ENCODE data around the gene RELN. TPM values are rescaled to one million over a fixed set of nuclear protein-coding genes. Genes with fewer than 3 reads are reported as not detected.
"Not testable (repeated sequence)": the region's sequence is repeated elsewhere in the genome, so short reads cannot be mapped to it uniquely, and the experiment has no call there.

The RELN gene
- total RNA-seq, 2 experiments from 2014 or later = not detected

GRCh38 chr7:103912891-103913605 is 76.4 kb downstream of the RELN start:
- no peaks in the 10 kb centered on the region for H3K9me3 ChIP-seq (ENCODE audit: control insufficient read depth in 1 of 2, insufficient read depth in 1 of 2, low read length in 2 of 2)
- intact Hi-C loops (cut with DNase I, micrococcal nuclease) = no loop called here
- H3K27me3 Mint-ChIP-seq = peaks cover 8% of the 10 kb centered on the region

GRCh38 chr7:103911015-103911414 is 78.4 kb downstream of the RELN start:
- H3K9me3 Mint-ChIP-seq; H3K9me3 ChIP-seq (ENCODE audit: control insufficient read depth in 1 of 2, insufficient read depth in 1 of 2, low read length in 2 of 2); H3K36me3 ChIP-seq (ENCODE audit: insufficient read depth, low read length); H3K27ac Mint-ChIP-seq; H3K4me3 Mint-ChIP-seq; H3K27me3 Mint-ChIP-seq; H3K27me3 ChIP-seq (ENCODE audit: control insufficient read depth in 1 of 2, insufficient read depth in 2 of 2, low read length in 2 of 2); POLR2A ChIA-PET; DNase-seq; H3K27ac ChIP-seq (ENCODE audit: low read depth in 1 of 2, low read length in 2 of 2); intact Hi-C loops (cut with DNase I, micrococcal nuclease); H3K36me3 Mint-ChIP-seq (ENCODE audit: low read depth); CTCF ChIA-PET; H3K4me3 ChIP-seq (ENCODE audit: low read length); H3K4me1 ChIP-seq (ENCODE audit: insufficient read depth, low read length); H3K4me1 Mint-ChIP-seq (ENCODE audit: low read depth); ATAC-seq (ENCODE audit: poor library complexity): not testable (repeated sequence)

More at GRCh38 chr7:103912891-103913605, 76.4 kb downstream of the RELN start:
- Mint-ChIP-seq H3K27ac (no peak overlapping the region), H3K4me3 (no peak overlapping the region), H3K9me3 (no peaks in the 10 kb centered on the region), H3K4me1 (ENCODE audit: low read depth) (no peaks in the 10 kb centered on the region), H3K36me3 (ENCODE audit: low read depth) (no peaks in the 10 kb centered on the region)
- DNase-seq (no peak), ATAC-seq (ENCODE audit: poor library complexity) (no peak)
- CTCF ChIA-PET = interaction anchor here (1.1 kb wide), 1 partner anchor 8 kb away, joined by 4 read pairs; no protein-coding TSS in a partner anchor
- no peaks in the 10 kb centered on the region for H3K36me3 ChIP-seq (ENCODE audit: insufficient read depth, low read length)
- no peak overlapping the region for H3K4me3 ChIP-seq (ENCODE audit: low read length)
- H3K4me1 ChIP-seq (ENCODE audit: insufficient read depth, low read length) = no peaks in the 10 kb centered on the region
- H3K27ac ChIP-seq (ENCODE audit: low read depth in 1 of 2, low read length in 2 of 2) = no peak overlapping the region
- no peak for TF ChIP-seq CTCF (IDR thresholded peaks at IDR 0.05)
- H3K27me3 ChIP-seq (ENCODE audit: control insufficient read depth in 1 of 2, insufficient read depth in 2 of 2, low read length in 2 of 2) = no peaks in the 10 kb centered on the region
- POLR2A ChIA-PET = no interaction called here

GRCh38 chr7:103905997-103906396 is 83.5 kb downstream of the RELN start:
- DNase-seq (no peak), ATAC-seq (ENCODE audit: poor library complexity) (no peak)
- Histone ChIP-seq H3K9me3 (ENCODE audit: control insufficient read depth in 1 of 2, insufficient read depth in 1 of 2, low read length in 2 of 2) (no peaks in the 10 kb centered on the region), H3K4me1 (ENCODE audit: insufficient read depth, low read length) (no peaks in the 10 kb centered on the region), H3K4me3 (ENCODE audit: low read length) (no peak overlapping the region), H3K27ac (ENCODE audit: low read depth in 1 of 2, low read length in 2 of 2) (no peak overlapping the region), H3K36me3 (ENCODE audit: insufficient read depth, low read length) (no peaks in the 10 kb centered on the region), H3K27me3 (ENCODE audit: control insufficient read depth in 1 of 2, insufficient read depth in 2 of 2, low read length in 2 of 2) (peaks cover 3 to 10% of the 10 kb centered on the region in 2 experiments)
- no peak for TF ChIP-seq CTCF (IDR thresholded peaks at IDR 0.05)
- Mint-ChIP-seq H3K27me3 (no peaks in the 10 kb centered on the region), H3K27ac (no peak overlapping the region), H3K4me3 (no peak overlapping the region), H3K9me3 (no peaks in the 10 kb centered on the region), H3K36me3 (ENCODE audit: low read depth) (no peaks in the 10 kb centered on the region), H3K4me1 (ENCODE audit: low read depth) (no peaks in the 10 kb centered on the region)
- CTCF ChIA-PET = no interaction called here
- intact Hi-C loops (cut with DNase I, micrococcal nuclease) = no loop called here
- POLR2A ChIA-PET = no interaction called here

- intact Hi-C loops (cut with DNase I, micrococcal nuclease) = no loop called here
- TF ChIP-seq CTCF (IDR thresholded peaks at IDR 0.05) = no peak
These were observed 86.5 kb downstream of the RELN start for GRCh38 chr7:103902917-103903316.

GRCh38 chr7:103896826-103897225 is 92.6 kb downstream of the RELN start:
- H3K27ac Mint-ChIP-seq; H3K36me3 ChIP-seq (ENCODE audit: insufficient read depth, low read length); H3K27me3 Mint-ChIP-seq; H3K9me3 ChIP-seq (ENCODE audit: control insufficient read depth in 1 of 2, insufficient read depth in 1 of 2, low read length in 2 of 2); ATAC-seq (ENCODE audit: poor library complexity); DNase-seq; H3K27me3 ChIP-seq (ENCODE audit: control insufficient read depth in 1 of 2, insufficient read depth in 2 of 2, low read length in 2 of 2); H3K4me1 ChIP-seq (ENCODE audit: insufficient read depth, low read length); H3K36me3 Mint-ChIP-seq (ENCODE audit: low read depth); H3K27ac ChIP-seq (ENCODE audit: low read depth in 1 of 2, low read length in 2 of 2); H3K9me3 Mint-ChIP-seq; CTCF ChIA-PET; H3K4me1 Mint-ChIP-seq (ENCODE audit: low read depth); H3K4me3 Mint-ChIP-seq; H3K4me3 ChIP-seq (ENCODE audit: low read length); intact Hi-C loops (cut with DNase I, micrococcal nuclease); POLR2A ChIA-PET: not testable (repeated sequence)

More at GRCh38 chr7:103902917-103903316, 86.5 kb downstream of the RELN start:
- H3K27ac Mint-ChIP-seq = no peak overlapping the region
- H3K4me3 Mint-ChIP-seq = no peak overlapping the region
- ChIA-PET CTCF (no interaction called here), POLR2A (no interaction called here)
- H3K36me3 Mint-ChIP-seq (ENCODE audit: low read depth) = no peaks in the 10 kb centered on the region
- H3K4me1 ChIP-seq (ENCODE audit: insufficient read depth, low read length) = no peaks in the 10 kb centered on the region
- ATAC-seq (ENCODE audit: poor library complexity) = no peak
- H3K27me3 ChIP-seq (ENCODE audit: control insufficient read depth in 1 of 2, insufficient read depth in 2 of 2, low read length in 2 of 2) = peaks cover 3 to 10% of the 10 kb centered on the region in 2 experiments
- H3K9me3 Mint-ChIP-seq = no peaks in the 10 kb centered on the region
- H3K27me3 Mint-ChIP-seq = no peaks in the 10 kb centered on the region
- H3K4me1 Mint-ChIP-seq (ENCODE audit: low read depth) = no peaks in the 10 kb centered on the region
- no peaks in the 10 kb centered on the region for H3K36me3 ChIP-seq (ENCODE audit: insufficient read depth, low read length)
- DNase-seq = no peak
- no peak overlapping the region for H3K4me3 ChIP-seq (ENCODE audit: low read length)
- no peak overlapping the region for H3K27ac ChIP-seq (ENCODE audit: low read depth in 1 of 2, low read length in 2 of 2)
- no peaks in the 10 kb centered on the region for H3K9me3 ChIP-seq (ENCODE audit: control insufficient read depth in 1 of 2, insufficient read depth in 1 of 2, low read length in 2 of 2)

Measured in CD4-positive, alpha-beta T cell (primary cell).